Measurements from ENCODE around the gene CNIH2. TPM values are rescaled to one million over a fixed set of nuclear protein-coding genes. Genes with fewer than 3 reads are reported as not detected.

The CNIH2 gene
- total RNA-seq, 4 donors from 2014 or later = not detected

DNA sequence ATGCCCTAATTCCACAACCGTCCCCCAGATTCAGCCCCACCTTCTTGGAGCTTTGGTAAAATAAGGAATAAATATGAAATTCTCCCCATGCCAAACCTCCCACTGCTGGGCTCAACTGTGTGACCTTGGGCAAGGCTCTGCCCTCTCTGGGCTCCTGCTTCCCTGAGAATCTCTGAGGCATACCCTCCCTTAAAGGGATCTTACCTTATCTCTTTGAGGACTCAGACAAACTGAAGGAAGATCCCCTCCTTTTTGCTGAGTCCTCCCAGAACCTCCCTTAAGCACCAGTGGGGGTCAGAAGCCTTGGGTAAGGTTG lies 36.2 kb downstream of the CNIH2 start:
- TF ChIP-seq, protein P1, sequence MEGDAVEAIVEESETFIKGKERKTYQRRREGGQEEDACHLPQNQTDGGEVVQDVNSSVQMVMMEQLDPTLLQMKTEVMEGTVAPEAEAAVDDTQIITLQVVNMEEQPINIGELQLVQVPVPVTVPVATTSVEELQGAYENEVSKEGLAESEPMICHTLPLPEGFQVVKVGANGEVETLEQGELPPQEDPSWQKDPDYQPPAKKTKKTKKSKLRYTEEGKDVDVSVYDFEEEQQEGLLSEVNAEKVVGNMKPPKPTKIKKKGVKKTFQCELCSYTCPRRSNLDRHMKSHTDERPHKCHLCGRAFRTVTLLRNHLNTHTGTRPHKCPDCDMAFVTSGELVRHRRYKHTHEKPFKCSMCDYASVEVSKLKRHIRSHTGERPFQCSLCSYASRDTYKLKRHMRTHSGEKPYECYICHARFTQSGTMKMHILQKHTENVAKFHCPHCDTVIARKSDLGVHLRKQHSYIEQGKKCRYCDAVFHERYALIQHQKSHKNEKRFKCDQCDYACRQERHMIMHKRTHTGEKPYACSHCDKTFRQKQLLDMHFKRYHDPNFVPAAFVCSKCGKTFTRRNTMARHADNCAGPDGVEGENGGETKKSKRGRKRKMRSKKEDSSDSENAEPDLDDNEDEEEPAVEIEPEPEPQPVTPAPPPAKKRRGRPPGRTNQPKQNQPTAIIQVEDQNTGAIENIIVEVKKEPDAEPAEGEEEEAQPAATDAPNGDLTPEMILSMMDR (IDR thresholded peaks at IDR 0.05) = no peak
- TF ChIP-seq POLR2A (IDR thresholded peaks at IDR 0.05) (no peak), EP300 (IDR thresholded peaks at IDR 0.05) (no peak)
- peak overlapping the region; percentile 44 to 89 (median 88) for H3K27ac ChIP-seq
- WGBS, 2 donors = 44 to 84% methylated on average over 1 of the region's 1 CpG
- H3K27me3 ChIP-seq = peaks cover 0 to 5% of the 10 kb centered on the region in 2 donors
- DNase-seq (ENCODE audit: low spot score in 2 of 2) = no peak
- no peaks in the 10 kb centered on the region for H3K9me3 ChIP-seq
- H3K4me3 ChIP-seq = peak overlapping the region in 3 of 4 donors; percentile 8 to 57 (median 50)
- peaks cover 0 to 67% (median 36%) of the 10 kb centered on the region in 4 donors for H3K4me1 ChIP-seq
- H3K36me3 ChIP-seq = no peaks in the 10 kb centered on the region

DNA sequence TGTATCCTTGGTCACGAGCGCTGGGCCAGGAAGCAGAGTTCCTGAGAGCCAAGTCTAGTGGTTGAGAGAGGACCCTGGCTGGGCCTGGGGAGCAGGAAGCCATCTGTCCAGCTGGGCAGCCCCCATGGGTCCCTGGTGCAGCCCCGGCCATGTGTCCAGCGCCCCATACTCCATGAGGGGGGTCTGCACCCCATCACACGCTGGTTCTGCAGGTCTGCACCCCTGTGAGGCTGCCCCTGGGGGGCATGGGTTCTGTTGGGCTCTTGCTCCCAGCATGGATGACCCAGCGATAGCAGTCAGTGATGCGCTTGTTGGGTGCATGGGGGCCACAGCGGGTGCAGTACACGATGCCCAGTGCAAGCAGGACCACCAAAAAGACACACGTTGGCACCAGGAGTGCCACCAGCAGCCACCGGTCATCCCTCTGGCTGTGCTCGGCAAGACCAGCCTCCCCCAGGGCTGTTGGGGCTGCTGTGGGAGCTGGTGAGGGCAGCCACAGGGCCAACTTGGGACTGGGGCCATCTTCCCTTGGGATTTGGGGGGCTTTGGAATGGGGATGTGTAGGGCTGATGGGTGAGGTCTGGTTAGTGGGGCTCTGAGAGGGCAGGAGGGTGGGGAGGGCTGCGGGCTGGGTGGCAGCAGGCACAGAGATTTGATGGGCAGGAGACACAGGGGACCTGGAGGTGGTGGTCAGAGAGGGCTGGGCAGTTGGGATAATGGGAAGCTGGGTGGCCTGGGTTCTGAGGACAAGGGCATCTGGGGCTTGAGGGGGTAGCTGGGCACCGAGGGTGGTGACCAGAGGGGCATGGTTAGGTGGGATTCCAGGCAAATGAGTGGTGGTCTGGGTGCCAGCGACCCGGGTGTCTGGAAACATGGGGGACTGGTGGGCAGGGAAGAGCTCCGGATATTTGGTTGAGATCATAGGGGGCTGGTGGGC lies 36.9 kb downstream of the CNIH2 start:
- H3K4me1 ChIP-seq = peaks cover 0 to 67% (median 37%) of the 10 kb centered on the region in 4 donors

DNA sequence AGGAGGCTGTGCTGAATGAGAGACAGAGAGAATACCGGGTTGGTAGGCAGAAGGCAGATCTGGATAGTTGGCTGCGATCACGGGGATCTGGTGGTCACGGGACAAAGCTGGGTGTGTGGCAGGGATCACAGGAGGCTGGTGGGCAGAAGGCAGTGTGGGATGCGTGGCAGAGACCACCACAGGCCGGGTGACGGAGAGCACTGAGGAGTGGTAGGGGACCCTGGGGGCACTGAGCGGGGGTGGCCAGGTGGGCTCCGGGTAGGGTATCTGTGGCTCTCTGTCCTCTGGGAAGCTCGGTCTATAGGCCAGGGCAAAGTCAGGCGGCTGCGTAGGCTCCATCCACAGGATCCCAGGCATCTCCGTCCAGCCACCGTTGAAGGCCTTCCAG lies 37.5 kb downstream of the CNIH2 start:
- DNase-seq (ENCODE audit: low spot score in 2 of 2) = no peak

More for the DNA sequence above, 36.9 kb downstream of the CNIH2 start:
- no peak for TF ChIP-seq EP300 (IDR thresholded peaks at IDR 0.05)
- no peak for TF ChIP-seq POLR2A (IDR thresholded peaks at IDR 0.05)
- TF ChIP-seq, protein P1 (IDR thresholded peaks at IDR 0.05) = no peak
- no peak for DNase-seq (ENCODE audit: low spot score in 2 of 2)
- Histone ChIP-seq H3K27me3 (peaks cover 0 to 5% of the 10 kb centered on the region in 2 donors), H3K27ac (peak overlapping the region; percentile 5 to 89 (median 88)), H3K4me3 (peak overlapping the region; percentile 8 to 57 (median 51)), H3K36me3 (no peaks in the 10 kb centered on the region), H3K9me3 (no peaks in the 10 kb centered on the region)
- WGBS, 2 donors = 61 to 73% methylated on average over 9 to 17 of the region's 17 CpGs

DNA sequence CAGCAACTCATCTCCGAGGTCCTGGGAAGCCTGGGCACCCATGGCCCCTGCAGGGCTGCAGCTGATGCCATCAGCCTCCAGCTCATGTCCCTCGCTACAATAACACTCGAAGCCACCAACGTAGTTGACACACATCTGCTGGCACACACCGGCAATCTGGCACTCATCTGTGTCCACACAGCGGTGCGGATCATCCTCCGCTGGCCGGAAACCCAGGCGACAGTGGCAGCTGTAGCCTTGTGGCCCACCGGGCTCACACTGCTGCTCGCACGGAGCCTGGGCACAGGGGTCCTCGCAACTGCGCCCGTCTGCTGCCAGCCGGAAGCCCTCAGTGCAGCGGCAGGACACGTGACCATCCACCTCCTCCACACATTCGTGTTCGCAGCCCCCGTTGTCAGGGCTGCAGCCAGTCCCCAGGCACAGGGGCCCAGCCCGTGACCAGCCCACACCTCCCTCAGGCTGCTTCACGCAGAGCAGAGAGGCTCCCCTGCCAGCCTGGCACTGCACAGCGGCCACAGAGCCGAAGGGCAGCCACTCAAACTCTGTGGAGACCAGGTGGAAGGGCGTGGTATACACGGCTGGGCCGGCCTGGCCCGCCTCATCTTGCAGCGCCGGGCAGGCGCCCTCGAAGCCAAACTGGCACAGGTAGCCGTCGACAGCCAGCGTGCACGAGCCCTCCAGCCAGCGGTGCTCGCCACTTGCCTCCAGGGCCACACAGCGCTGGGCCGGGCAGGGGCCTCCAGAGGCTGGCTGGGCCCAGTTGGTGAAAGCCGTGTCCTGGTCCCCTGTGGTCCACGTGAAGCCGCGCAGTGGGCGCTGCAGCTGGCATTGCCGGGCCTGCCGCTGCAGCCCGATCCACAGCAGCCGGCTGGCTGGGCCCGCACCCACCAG lies 38.2 kb downstream of the CNIH2 start:
- no peak for DNase-seq (ENCODE audit: low spot score in 2 of 2)
- WGBS, 2 donors = 48 to 67% methylated on average over 19 to 43 of the region's 52 CpGs
- H3K27me3 ChIP-seq = peaks cover 0 to 5% of the 10 kb centered on the region in 2 donors
- H3K27ac ChIP-seq = peak overlapping the region; percentile 40 to 89 (median 80)
- H3K4me1 ChIP-seq = peaks cover 0 to 67% (median 37%) of the 10 kb centered on the region in 4 donors
- H3K36me3 ChIP-seq = no peaks in the 10 kb centered on the region
- peak overlapping the region; percentile 39 to 57 (median 51) for H3K4me3 ChIP-seq
- TF ChIP-seq POLR2A (IDR thresholded peaks at IDR 0.05) = no peak
- TF ChIP-seq EP300 (IDR thresholded peaks at IDR 0.05) = no peak
- TF ChIP-seq, protein P1 (IDR thresholded peaks at IDR 0.05) = no peak
- no peaks in the 10 kb centered on the region for H3K9me3 ChIP-seq

More for the DNA sequence above, 37.5 kb downstream of the CNIH2 start:
- TF ChIP-seq, protein P1 (IDR thresholded peaks at IDR 0.05) = no peak
- TF ChIP-seq POLR2A (IDR thresholded peaks at IDR 0.05) (no peak), EP300 (IDR thresholded peaks at IDR 0.05) (no peak)
- WGBS, 2 donors = 63 to 76% methylated on average over 14 of the region's 14 CpGs
- H3K9me3 ChIP-seq = no peaks in the 10 kb centered on the region
- peak overlapping the region; percentile 39 to 57 (median 51) for H3K4me3 ChIP-seq
- H3K27ac ChIP-seq = peak overlapping the region; percentile 29 to 89 (median 80)
- peaks cover 0 to 67% (median 37%) of the 10 kb centered on the region in 4 donors for H3K4me1 ChIP-seq
- peaks cover 0 to 5% of the 10 kb centered on the region in 2 donors for H3K27me3 ChIP-seq
- H3K36me3 ChIP-seq = no peaks in the 10 kb centered on the region
